Mesenteric fat pad (tissue), 1 donor: ENCODE measurements around the gene CCN6. TPM values are rescaled to one million over a fixed set of nuclear protein-coding genes. Genes with fewer than 3 reads are reported as not detected.

ENCODE experiments used
- DNase-seq: peaks from one replicate; pipeline ENCODE4 v3.0.0-alpha.2; 2020; ENCODE audit warnings: low spot score
- total RNA-seq: library from RNA; stranded (reverse); fragmentation: NEBNext Ultra II Directional; extraction: Animal tissue kit (Norgen Biotek cat#: 25700); gene quantifications from one replicate; pipeline ENCODE4 v1.2.1, GENCODE V29; 2021
- donor health status: DM: yes; HTN: yes; CAD: no.

Gene CCN6
- total RNA-seq, 1 donor from 2014 or later, result not detected

- no peak for DNase-seq
Observed at GRCh38 chr6:112114577-112115223, 60.8 kb downstream of the CCN6 start.

- DNase-seq, result no peak
Observed at GRCh38 chr6:112116221-112116620, 62.3 kb downstream of the CCN6 start.

DNA sequence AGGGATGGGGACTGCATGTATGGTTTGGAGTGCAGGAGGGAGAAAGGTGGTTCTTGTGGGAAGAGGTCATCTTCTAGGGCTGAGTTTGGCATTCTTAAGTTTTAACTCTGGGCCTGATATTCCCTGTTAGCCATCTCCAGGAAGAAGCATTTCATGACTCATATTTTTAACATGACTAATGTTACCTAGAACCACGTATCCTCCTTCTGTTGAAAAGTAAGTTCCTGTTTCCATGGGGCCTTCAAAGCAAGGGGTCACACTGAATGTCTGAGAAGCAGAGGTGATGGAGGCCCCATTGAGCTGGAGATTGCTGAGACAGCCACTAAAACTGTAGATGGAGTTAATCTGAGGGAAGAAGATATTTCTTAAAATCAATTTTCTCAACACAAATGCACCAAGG lies 63.6 kb downstream of the CCN6 start:
- DNase-seq, result no peak

DNA sequence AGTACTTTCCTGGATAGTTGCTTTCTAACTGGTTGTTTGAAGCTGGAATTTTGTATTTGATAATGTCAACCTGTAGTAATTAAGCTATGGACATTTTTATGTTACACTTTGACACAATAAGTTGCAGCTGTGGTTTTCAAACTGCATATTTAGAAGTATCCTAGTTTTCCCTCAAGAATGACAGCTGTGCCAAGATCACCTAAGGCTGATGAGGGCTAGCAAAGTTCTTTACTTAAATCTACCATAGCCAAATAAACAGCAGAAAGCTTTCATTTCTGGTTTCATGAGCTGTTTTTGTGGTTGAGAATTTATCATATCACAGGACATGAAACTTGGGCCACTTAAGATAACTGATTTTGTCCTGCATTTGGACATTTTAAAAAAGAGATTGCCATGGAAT lies 64.1 kb downstream of the CCN6 start:
- no peak for DNase-seq

Other genes starting within 250 kb of the CCN6 start
- gene FYN, start 180.7 kb upstream of the CCN6 start, total RNA-seq, result 183 TPM
- 16.9 TPM for gene TUBE1, start 33.4 kb downstream of the CCN6 start, total RNA-seq
- 10.8 TPM for gene FAM229B, start 33.5 kb downstream of the CCN6 start, total RNA-seq
- 418 TPM for gene LAMA4, start 200.5 kb downstream of the CCN6 start, total RNA-seq